Lower leg skin (tissue), 3 donors: Measurements from ENCODE around the gene CARD11.

ENCODE experiments used
- CTCF ChIP-seq, 3 donors: fragments of 450-650 bp; IDR thresholded peaks; one replicate each; pipeline ENCODE4 v1.5.1; 2016; ENCODE audit warnings: antibody characterized with exemption in 3 of 3, mild to moderate bottlenecking in 3 of 3, moderate library complexity in 2 of 3
- POLR2A ChIP-seq, 2 donors: fragments of 450-650 bp; IDR thresholded peaks; one replicate each; pipeline ENCODE4 v1.6.1; 2016 to 2017; ENCODE audit warnings: antibody characterized with exemption in 2 of 2, mild to moderate bottlenecking in 1 of 2, moderate library complexity in 1 of 2

DNA sequence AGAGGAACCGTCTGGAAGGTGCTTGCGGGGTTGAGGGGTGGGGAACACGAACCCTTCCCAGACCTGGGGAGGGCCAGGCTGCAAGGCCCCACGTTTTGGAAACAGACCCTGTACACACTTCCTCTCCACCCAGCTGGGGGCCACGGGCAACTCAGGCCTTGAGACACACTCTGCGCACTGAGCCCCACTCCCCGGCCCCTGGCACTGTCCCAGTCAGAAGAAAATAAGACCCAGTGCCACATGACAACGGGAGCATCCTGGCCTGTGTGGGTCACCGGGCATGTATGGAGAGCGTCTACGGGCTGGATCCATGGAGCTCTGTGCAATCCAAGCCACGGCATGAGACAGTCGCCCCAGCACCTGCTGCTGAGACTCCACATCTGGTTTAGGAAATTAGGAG, 63.7 kb downstream of the CARD11 start:
- TF ChIP-seq CTCF (IDR thresholded peaks at IDR 0.05) (no peak), POLR2A (IDR thresholded peaks at IDR 0.05) (no peak)
